ENCODE data around the gene SH3BP1. TPM values are rescaled to one million over a fixed set of nuclear protein-coding genes. Genes with fewer than 3 reads are reported as not detected.

The SH3BP1 gene
- total and polyA plus RNA-seq, 9 of the 15 experiments (the other 6 are each of a cell fraction or from before 2014, with no cell fraction given), result 0.10 to 36.2 (median 10.4) TPM

GRCh38 chr22:37701141-37701786, 61.8 kb downstream of the SH3BP1 start:
- no peak for FAIRE-seq
- no peak for ATAC-seq
- POLR2A ChIA-PET, result interaction anchor here (0.7 kb wide), 1 partner anchor 15 kb away, joined by 3 read pairs; no protein-coding TSS in a partner anchor

GRCh38 chr22:37703906-37704305, 64.4 kb downstream of the SH3BP1 start:
- intact Hi-C loops (cut with micrococcal nuclease) (no loop called here), in situ Hi-C loops (cut with MboI) (no loop called here)
- no peak overlapping the region for H3K4me2 ChIP-seq (ENCODE audit: insufficient read depth, low read length)
- H3K27ac ChIP-seq (ENCODE audit: extremely low read depth, low read depth, low read length), result no peak overlapping the region
- BruUV-seq (replicated peaks), result no TSS peak
- H4K20me1 ChIP-seq (replicated peaks; ENCODE audit: control insufficient read depth, insufficient read depth, low read length), result no peaks in the 10 kb centered on the region
- no peaks in the 10 kb centered on the region for H3K9me3 ChIP-seq (replicated peaks; ENCODE audit: control insufficient read depth, insufficient read depth, low read depth, low read length)
- FAIRE-seq (no peak), ATAC-seq (no peak), DNase-seq (ENCODE audit: extremely low read depth in 1 of 4, low spot score in 3 of 4) (no peak)
- H3K9ac ChIP-seq (ENCODE audit: insufficient read depth in 1 of 2, low read depth in 2 of 2, low read length in 2 of 2), result no peak overlapping the region
- no peak for TF ChIP-seq ZNF655 (CRISPR knock-in tag; IDR thresholded peaks at IDR 0.05)
- TF ChIP-seq NFYB (IDR thresholded peaks at IDR 0.05; ENCODE audit: extremely low read depth, insufficient read length), result no peak
- TF ChIP-seq ZNF830 (CRISPR knock-in tag; IDR thresholded peaks at IDR 0.05), result no peak
- no peak for TF ChIP-seq THRAP3 (IDR thresholded peaks at IDR 0.05; ENCODE audit: borderline replicate concordance)
- WGBS (ENCODE audit: insufficient coverage, low coverage, missing lambda C conversion rate), result 22% methylated on average over 7 of the region's 7 CpGs
- no peaks in the 10 kb centered on the region for H3K36me3 ChIP-seq (ENCODE audit: control insufficient read depth, insufficient read depth, low read length)
- CTCF ChIA-PET (ENCODE audit: low intra/inter-chr PET ratio), result no interaction called here
- no peaks in the 10 kb centered on the region for H3K9me1 ChIP-seq (ENCODE audit: control insufficient read depth, insufficient read depth, low read length)
- H3K27me3 ChIP-seq (ENCODE audit: control insufficient read depth in 2 of 2, insufficient read depth in 2 of 2, low read length in 2 of 2), result 0 out of 5 replicates have a peak, but pooled peaks cover 0 to 6% of the 10 kb centered on the region in 2 experiments
- H3K4me1 ChIP-seq (replicated peaks in 1 of 2; ENCODE audit: control insufficient read depth in 2 of 2, insufficient read depth in 2 of 2, low read length in 2 of 2), result peaks cover 0 to 5% of the 10 kb centered on the region in 2 experiments; a peak in 3 of 5 replicates
- POLR2A ChIA-PET, result no interaction called here
- no peak overlapping the region for H2AFZ ChIP-seq (ENCODE audit: low read depth, low read length)
- H3K4me3 ChIP-seq, result no peak overlapping the region
- H3K79me2 ChIP-seq (ENCODE audit: control insufficient read depth, insufficient read depth, low read length), result no peaks in the 10 kb centered on the region

More at GRCh38 chr22:37701141-37701786, 61.8 kb downstream of the SH3BP1 start:
- intact Hi-C loops (cut with micrococcal nuclease), result no loop called here
- H3K4me1 ChIP-seq (replicated peaks in 1 of 2; ENCODE audit: control insufficient read depth in 2 of 2, insufficient read depth in 2 of 2, low read length in 2 of 2), result peaks cover 2 to 10% of the 10 kb centered on the region in 2 experiments; a peak in 3 of 5 replicates
- H3K9ac ChIP-seq (ENCODE audit: insufficient read depth in 1 of 2, low read depth in 2 of 2, low read length in 2 of 2), result 0 out of 4 replicates have a peak overlapping the region, but pooled peaks of 1 of the 2 experiments have one; percentile 45
- H3K27me3 ChIP-seq (ENCODE audit: control insufficient read depth in 2 of 2, insufficient read depth in 2 of 2, low read length in 2 of 2), result 0 out of 5 replicates have a peak, but pooled peaks cover 0 to 6% of the 10 kb centered on the region in 2 experiments
- H3K79me2 ChIP-seq (ENCODE audit: control insufficient read depth, insufficient read depth, low read length), result no peaks in the 10 kb centered on the region
- no peak overlapping the region for H3K27ac ChIP-seq (ENCODE audit: extremely low read depth, low read depth, low read length)
- H3K9me1 ChIP-seq (ENCODE audit: control insufficient read depth, insufficient read depth, low read length), result no peaks in the 10 kb centered on the region
- CTCF ChIA-PET (ENCODE audit: low intra/inter-chr PET ratio), result no interaction called here
- DNase-seq (ENCODE audit: extremely low read depth in 1 of 4, low spot score in 3 of 4), result no peak
- H3K36me3 ChIP-seq (ENCODE audit: control insufficient read depth, insufficient read depth, low read length), result no peaks in the 10 kb centered on the region
- in situ Hi-C loops (cut with MboI), result no loop called here
- no peak overlapping the region for H2AFZ ChIP-seq (ENCODE audit: low read depth, low read length)
- H3K9me3 ChIP-seq (replicated peaks; ENCODE audit: control insufficient read depth, insufficient read depth, low read depth, low read length), result no peaks in the 10 kb centered on the region
- H4K20me1 ChIP-seq (replicated peaks; ENCODE audit: control insufficient read depth, insufficient read depth, low read length), result no peaks in the 10 kb centered on the region
- no TSS peak for BruUV-seq (replicated peaks)
- H3K4me2 ChIP-seq (ENCODE audit: insufficient read depth, low read length), result no peak overlapping the region
- 12% methylated on average over 8 of the region's 8 CpGs for WGBS (ENCODE audit: insufficient coverage, low coverage, missing lambda C conversion rate)
- no peak overlapping the region for H3K4me3 ChIP-seq
- TF ChIP-seq ZNF75A (CRISPR knock-in tag; IDR thresholded peaks at IDR 0.05) (peak; percentile 91), SMARCE1 (IDR thresholded peaks at IDR 0.05) (no peak)
